GM19467 (cell line): Measurements from ENCODE around the gene TTF2.
"Not testable (repeated sequence)": the region's sequence is repeated elsewhere in the genome, so short reads cannot be mapped to it uniquely, and the experiment has no call there.

Experiments used
- ATAC-seq: cut with Tn5 transposase; IDR thresholded peaks from one replicate; pipeline ENCODE4 v1.9.1; 2021; ENCODE audit warnings: mild to moderate bottlenecking, moderate library complexity; ENCODE audit not compliant: unreplicated experiment

The TTF2 gene

GRCh38 chr1:117092594-117092993 lies 32.5 kb downstream of the TTF2 start:
- ATAC-seq: no peak

- no peak for ATAC-seq
Measured at GRCh38 chr1:117093091-117093534, 33.0 kb downstream of the TTF2 start.

GRCh38 chr1:117093870-117094621 lies 33.9 kb downstream of the TTF2 start:
- ATAC-seq: no peak

- no peak for ATAC-seq
Measured at GRCh38 chr1:117094841-117095604, 34.9 kb downstream of the TTF2 start.

GRCh38 chr1:117096951-117097408 lies 36.9 kb downstream of the TTF2 start:
- no peak for ATAC-seq

GRCh38 chr1:117097443-117097842 lies 37.3 kb downstream of the TTF2 start:
- no peak for ATAC-seq

- no peak for ATAC-seq
Measured at GRCh38 chr1:117098287-117098890, 38.3 kb downstream of the TTF2 start.

GRCh38 chr1:117101334-117101733 lies 41.2 kb downstream of the TTF2 start:
- ATAC-seq: no peak

GRCh38 chr1:117101858-117102257 lies 41.7 kb downstream of the TTF2 start:
- not testable (repeated sequence) for ATAC-seq

- no peak for ATAC-seq
Measured at GRCh38 chr1:117104986-117105385, 44.9 kb downstream of the TTF2 start.

GRCh38 chr1:117105722-117106121 lies 45.6 kb downstream of the TTF2 start:
- ATAC-seq: no peak

- ATAC-seq: no peak
Measured at GRCh38 chr1:117106478-117106877, 46.4 kb downstream of the TTF2 start.

- no peak for ATAC-seq
Measured at GRCh38 chr1:117107364-117107763, 47.2 kb downstream of the TTF2 start.

GRCh38 chr1:117110774-117111173 lies 50.6 kb downstream of the TTF2 start:
- no peak for ATAC-seq

GRCh38 chr1:117112047-117112717 lies 52.1 kb downstream of the TTF2 start:
- no peak for ATAC-seq

- no peak for ATAC-seq
Measured at GRCh38 chr1:117113199-117113598, 53.1 kb downstream of the TTF2 start.

- no peak for ATAC-seq
Measured at GRCh38 chr1:117114877-117115276, 54.8 kb downstream of the TTF2 start.

- ATAC-seq: no peak
Measured at GRCh38 chr1:117116090-117116783, 56.1 kb downstream of the TTF2 start.

GRCh38 chr1:117116784-117117130 lies 56.6 kb downstream of the TTF2 start:
- ATAC-seq: no peak

GRCh38 chr1:117117697-117118096 lies 57.6 kb downstream of the TTF2 start:
- no peak for ATAC-seq

GRCh38 chr1:117118137-117118536 lies 58.0 kb downstream of the TTF2 start:
- no peak for ATAC-seq
